Measurements from ENCODE around the gene EDIL3. TPM values are rescaled to one million over a fixed set of nuclear protein-coding genes. Genes with fewer than 3 reads are reported as not detected.
"Not testable (repeated sequence)": the region's sequence is repeated elsewhere in the genome, so short reads cannot be mapped to it uniquely, and the experiment has no call there.

EDIL3 gene
- total and polyA plus RNA-seq, 2 donors (not counting 3 experiments of a cell fraction or from before 2014, with no cell fraction given): 9.1 to 28.8 TPM

GRCh38 chr5:84322646-84323045, 62.0 kb downstream of the EDIL3 start:
- CTCF ChIA-PET: no interaction called here
- intact Hi-C loops (cut with micrococcal nuclease): no loop called here
- no peak for FAIRE-seq

GRCh38 chr5:84317826-84318225, 66.9 kb downstream of the EDIL3 start:
- POLR2A ChIA-PET; BruUV-seq (replicated peaks): not testable (repeated sequence)

More at GRCh38 chr5:84322646-84323045, 62.0 kb downstream of the EDIL3 start:
- H3K27ac ChIP-seq (ENCODE audit: insufficient read depth, low read depth, low read length): no peak overlapping the region
- no peak for DNase-seq (ENCODE audit: low read depth, low spot score)
- no peak overlapping the region for H2AFZ ChIP-seq (ENCODE audit: low read depth, low read length)
- no peaks in the 10 kb centered on the region for H3K79me2 ChIP-seq (ENCODE audit: control insufficient read depth, insufficient read depth, low read length)
- POLR2A ChIA-PET: no interaction called here
- no peak overlapping the region for H3K9ac ChIP-seq (replicated peaks; ENCODE audit: extremely low read depth, insufficient read depth, low read length)
- H3K36me3 ChIP-seq (ENCODE audit: control insufficient read depth in 2 of 2, extremely low read depth in 1 of 2, insufficient read depth in 2 of 2, low read length in 2 of 2): no peaks in the 10 kb centered on the region
- no peaks in the 10 kb centered on the region for H4K20me1 ChIP-seq (replicated peaks; ENCODE audit: control insufficient read depth, extremely low read depth, insufficient read depth, low read length)
- no peaks in the 10 kb centered on the region for H3K27me3 ChIP-seq (ENCODE audit: control insufficient read depth in 2 of 2, insufficient read depth in 2 of 2, low read length in 2 of 2)
- no peak overlapping the region for H3K4me2 ChIP-seq (ENCODE audit: insufficient read depth, low read length)
- no peak overlapping the region for H3K4me3 ChIP-seq (replicated peaks in 1 of 3; ENCODE audit: insufficient read depth in 1 of 3, low read depth in 1 of 3, low read length in 3 of 3)
- H3K4me1 ChIP-seq (ENCODE audit: control insufficient read depth, extremely low read depth, insufficient read depth, low read length): no peaks in the 10 kb centered on the region
- dilution Hi-C loops (cut with MboI; ENCODE audit: extremely low pct_ligation_motif_present, low sequenced_read_pairs): no loop called here
- H3K9me1 ChIP-seq (replicated peaks; ENCODE audit: control insufficient read depth, extremely low read depth, insufficient read depth, low read length): no peaks in the 10 kb centered on the region
- TF ChIP-seq MAX (IDR thresholded peaks at IDR 0.05; ENCODE audit: insufficient read depth, insufficient read length): no peak
- no peak for TF ChIP-seq POLR2AphosphoS5 (IDR thresholded peaks at IDR 0.05; ENCODE audit: insufficient read depth, low read depth, low read length)
- TF ChIP-seq POLR2A (IDR thresholded peaks at IDR 0.05; ENCODE audit: low read depth, low read length): no peak
- TF ChIP-seq EZH2 (IDR thresholded peaks at IDR 0.05; ENCODE audit: borderline replicate concordance, low read depth, low read length, severe bottlenecking): no peak
- H3K9me3 ChIP-seq (replicated peaks; ENCODE audit: control insufficient read depth, insufficient read depth, low read length): no peaks in the 10 kb centered on the region
- no TSS peak for BruUV-seq (replicated peaks)

DNA sequence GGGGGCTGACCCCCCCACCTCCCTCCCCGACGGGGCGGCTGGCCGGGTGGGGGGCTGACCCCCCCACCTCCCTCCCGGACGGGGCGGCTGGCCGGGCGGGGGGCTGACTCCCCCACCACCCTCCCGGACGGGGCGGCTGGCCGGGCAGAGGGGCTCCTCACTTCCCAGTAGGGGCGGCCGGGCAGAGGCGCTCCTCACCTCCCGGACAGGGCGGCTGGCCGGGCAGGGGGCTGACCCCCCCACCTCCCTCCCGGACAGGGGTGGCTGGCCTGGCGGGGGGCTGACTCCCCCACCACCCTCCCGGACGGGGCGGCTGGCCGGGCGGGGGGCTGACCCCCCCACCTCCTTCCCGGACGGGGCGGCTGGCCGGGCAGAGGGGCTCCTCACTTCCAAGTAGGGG, 72.4 kb downstream of the EDIL3 start:
- H3K9me3 ChIP-seq (replicated peaks; ENCODE audit: control insufficient read depth, insufficient read depth, low read length); H3K4me3 ChIP-seq (replicated peaks in 1 of 3; ENCODE audit: insufficient read depth in 1 of 3, low read depth in 1 of 3, low read length in 3 of 3); H3K36me3 ChIP-seq (ENCODE audit: control insufficient read depth in 2 of 2, extremely low read depth in 1 of 2, insufficient read depth in 2 of 2, low read length in 2 of 2); H2AFZ ChIP-seq (ENCODE audit: low read depth, low read length); H3K79me2 ChIP-seq (ENCODE audit: control insufficient read depth, insufficient read depth, low read length); H3K27me3 ChIP-seq (ENCODE audit: control insufficient read depth in 2 of 2, insufficient read depth in 2 of 2, low read length in 2 of 2); H3K4me2 ChIP-seq (ENCODE audit: insufficient read depth, low read length); intact Hi-C loops (cut with micrococcal nuclease); H3K9ac ChIP-seq (replicated peaks; ENCODE audit: extremely low read depth, insufficient read depth, low read length); dilution Hi-C loops (cut with MboI; ENCODE audit: extremely low pct_ligation_motif_present, low sequenced_read_pairs); H3K9me1 ChIP-seq (replicated peaks; ENCODE audit: control insufficient read depth, extremely low read depth, insufficient read depth, low read length); BruUV-seq (replicated peaks); POLR2A ChIA-PET; CTCF ChIA-PET; H3K27ac ChIP-seq (ENCODE audit: insufficient read depth, low read depth, low read length); H4K20me1 ChIP-seq (replicated peaks; ENCODE audit: control insufficient read depth, extremely low read depth, insufficient read depth, low read length); DNase-seq (ENCODE audit: low read depth, low spot score); H3K4me1 ChIP-seq (ENCODE audit: control insufficient read depth, extremely low read depth, insufficient read depth, low read length); FAIRE-seq: not testable (repeated sequence)

More at GRCh38 chr5:84317826-84318225, 66.9 kb downstream of the EDIL3 start:
- H3K27me3 ChIP-seq (ENCODE audit: control insufficient read depth in 2 of 2, insufficient read depth in 2 of 2, low read length in 2 of 2); FAIRE-seq; H3K36me3 ChIP-seq (ENCODE audit: control insufficient read depth in 2 of 2, extremely low read depth in 1 of 2, insufficient read depth in 2 of 2, low read length in 2 of 2); H3K9ac ChIP-seq (replicated peaks; ENCODE audit: extremely low read depth, insufficient read depth, low read length); dilution Hi-C loops (cut with MboI; ENCODE audit: extremely low pct_ligation_motif_present, low sequenced_read_pairs); H3K9me1 ChIP-seq (replicated peaks; ENCODE audit: control insufficient read depth, extremely low read depth, insufficient read depth, low read length); H2AFZ ChIP-seq (ENCODE audit: low read depth, low read length); H3K4me2 ChIP-seq (ENCODE audit: insufficient read depth, low read length); H3K4me3 ChIP-seq (replicated peaks in 1 of 3; ENCODE audit: insufficient read depth in 1 of 3, low read depth in 1 of 3, low read length in 3 of 3); intact Hi-C loops (cut with micrococcal nuclease); H3K9me3 ChIP-seq (replicated peaks; ENCODE audit: control insufficient read depth, insufficient read depth, low read length); H3K4me1 ChIP-seq (ENCODE audit: control insufficient read depth, extremely low read depth, insufficient read depth, low read length); DNase-seq (ENCODE audit: low read depth, low spot score); H3K27ac ChIP-seq (ENCODE audit: insufficient read depth, low read depth, low read length); H3K79me2 ChIP-seq (ENCODE audit: control insufficient read depth, insufficient read depth, low read length); H4K20me1 ChIP-seq (replicated peaks; ENCODE audit: control insufficient read depth, extremely low read depth, insufficient read depth, low read length): not testable (repeated sequence)
- CTCF ChIA-PET: interaction anchor here (0.9 kb wide), 1 partner anchor 28 kb away, joined by 3 read pairs; no protein-coding TSS in a partner anchor

GRCh38 chr5:84309850-84310249, 74.8 kb downstream of the EDIL3 start:
- intact Hi-C loops (cut with micrococcal nuclease); dilution Hi-C loops (cut with MboI; ENCODE audit: extremely low pct_ligation_motif_present, low sequenced_read_pairs); FAIRE-seq: not testable (repeated sequence)

More at GRCh38 chr5:84309850-84310249, 74.8 kb downstream of the EDIL3 start:
- H3K36me3 ChIP-seq (ENCODE audit: control insufficient read depth in 2 of 2, extremely low read depth in 1 of 2, insufficient read depth in 2 of 2, low read length in 2 of 2); DNase-seq (ENCODE audit: low read depth, low spot score); H3K9me1 ChIP-seq (replicated peaks; ENCODE audit: control insufficient read depth, extremely low read depth, insufficient read depth, low read length); H3K4me2 ChIP-seq (ENCODE audit: insufficient read depth, low read length); POLR2A ChIA-PET; H3K9ac ChIP-seq (replicated peaks; ENCODE audit: extremely low read depth, insufficient read depth, low read length); BruUV-seq (replicated peaks); H3K27me3 ChIP-seq (ENCODE audit: control insufficient read depth in 2 of 2, insufficient read depth in 2 of 2, low read length in 2 of 2); H3K4me3 ChIP-seq (replicated peaks in 1 of 3; ENCODE audit: insufficient read depth in 1 of 3, low read depth in 1 of 3, low read length in 3 of 3); H3K27ac ChIP-seq (ENCODE audit: insufficient read depth, low read depth, low read length); H3K79me2 ChIP-seq (ENCODE audit: control insufficient read depth, insufficient read depth, low read length); H4K20me1 ChIP-seq (replicated peaks; ENCODE audit: control insufficient read depth, extremely low read depth, insufficient read depth, low read length); CTCF ChIA-PET; H3K9me3 ChIP-seq (replicated peaks; ENCODE audit: control insufficient read depth, insufficient read depth, low read length); H2AFZ ChIP-seq (ENCODE audit: low read depth, low read length): not testable (repeated sequence)
- peaks cover 27% of the 10 kb centered on the region for H3K4me1 ChIP-seq (ENCODE audit: control insufficient read depth, extremely low read depth, insufficient read depth, low read length)
